BE2C (cell line): ENCODE results near the gene YTHDF1.

Experiments
- DNase-seq: peaks from one replicate; pipeline ENCODE4 v3.0.0-alpha.2; 2020
- H3K27me3 ChIP-seq: fragments of 250-450 bp; sonication (Bioruptor Pico); 2 replicates; pipeline ENCODE4 v1.5.1; 2020; ENCODE audit warnings: mild to moderate bottlenecking
- H3K36me3 ChIP-seq: fragments of 250-450 bp; sonication (Bioruptor Pico); 2 replicates; pipeline ENCODE4 v1.5.1; 2020; ENCODE audit warnings: mild to moderate bottlenecking
- H3K4me1 ChIP-seq: fragments of 250-450 bp; sonication (Bioruptor Pico); 2 replicates; pipeline ENCODE4 v1.5.1; 2020
- H3K4me3 ChIP-seq: 2 replicates; pipeline ENCODE4 v1.5.1; 2011; ENCODE audit warnings: low read depth, low read length
- H3K9me3 ChIP-seq: fragments of 250-450 bp; sonication (Bioruptor Pico); 2 replicates; pipeline ENCODE4 v1.5.1; 2020
- CTCF ChIP-seq: IDR thresholded peaks from 2 replicates; pipeline ENCODE4 v1.5.1; 2012; ENCODE audit warnings: mild to moderate bottlenecking, low read depth, low read length

Gene YTHDF1

GRCh38 chr20:63188159-63188442 lies 27.8 kb downstream of the YTHDF1 start:
- no peaks in the 10 kb centered on the region for H3K9me3 ChIP-seq
- TF ChIP-seq CTCF, result no peak
- H3K27me3 ChIP-seq, result no peaks in the 10 kb centered on the region
- no peaks in the 10 kb centered on the region for H3K36me3 ChIP-seq
- DNase-seq, result no peak
- H3K4me1 ChIP-seq, result no peaks in the 10 kb centered on the region
- no peak overlapping the region for H3K4me3 ChIP-seq

GRCh38 chr20:63187338-63188158 lies 28.4 kb downstream of the YTHDF1 start:
- Histone ChIP-seq H3K27me3 (no peaks in the 10 kb centered on the region), H3K36me3 (no peaks in the 10 kb centered on the region), H3K4me3 (no peak overlapping the region), H3K4me1 (no peaks in the 10 kb centered on the region), H3K9me3 (no peaks in the 10 kb centered on the region)
- no peak for TF ChIP-seq CTCF
- DNase-seq, result no peak

GRCh38 chr20:63186528-63187316 lies 29.2 kb downstream of the YTHDF1 start:
- no peak for DNase-seq
- Histone ChIP-seq H3K4me1 (no peaks in the 10 kb centered on the region), H3K36me3 (no peaks in the 10 kb centered on the region), H3K9me3 (no peaks in the 10 kb centered on the region), H3K27me3 (no peaks in the 10 kb centered on the region), H3K4me3 (no peak overlapping the region)
- TF ChIP-seq CTCF, result 0 out of 2 replicates have a peak, but pooled peaks have one; percentile 6

- Histone ChIP-seq H3K4me3 (no peak overlapping the region), H3K9me3 (no peaks in the 10 kb centered on the region), H3K4me1 (no peaks in the 10 kb centered on the region), H3K27me3 (no peaks in the 10 kb centered on the region), H3K36me3 (no peaks in the 10 kb centered on the region)
- no peak for DNase-seq
- TF ChIP-seq CTCF, result no peak
These were observed 29.8 kb downstream of the YTHDF1 start for GRCh38 chr20:63186084-63186483.

- no peaks in the 10 kb centered on the region for H3K36me3 ChIP-seq
- no peaks in the 10 kb centered on the region for H3K9me3 ChIP-seq
- no peaks in the 10 kb centered on the region for H3K4me1 ChIP-seq
- no peak for DNase-seq
- no peaks in the 10 kb centered on the region for H3K27me3 ChIP-seq
- no peak overlapping the region for H3K4me3 ChIP-seq
- no peak for TF ChIP-seq CTCF
These were observed 30.6 kb downstream of the YTHDF1 start for GRCh38 chr20:63185215-63185796.
